Measurements from ENCODE around the gene STMN1. TPM values are rescaled to one million over a fixed set of nuclear protein-coding genes. Genes with fewer than 3 reads are reported as not detected.
"Not testable (repeated sequence)": the region's sequence is repeated elsewhere in the genome, so short reads cannot be mapped to it uniquely, and the experiment has no call there.

Gene STMN1
- total RNA-seq, 2 experiments from 2014 or later: 25.2 to 25.6 TPM

- Histone ChIP-seq H3K4me1 (ENCODE audit: insufficient read depth, low read length) (no peaks in the 10 kb centered on the region), H3K27me3 (ENCODE audit: control insufficient read depth in 1 of 2, insufficient read depth in 2 of 2, low read length in 2 of 2) (no peaks in the 10 kb centered on the region), H3K9me3 (ENCODE audit: control insufficient read depth in 1 of 2, insufficient read depth in 1 of 2, low read length in 2 of 2) (peaks cover 4 to 20% of the 10 kb centered on the region in 2 experiments), H3K36me3 (ENCODE audit: insufficient read depth, low read length) (no peaks in the 10 kb centered on the region), H3K4me3 (ENCODE audit: low read length) (no peak overlapping the region), H3K27ac (ENCODE audit: low read depth in 1 of 2, low read length in 2 of 2) (no peak overlapping the region)
- Mint-ChIP-seq H3K27me3 (no peaks in the 10 kb centered on the region), H3K27ac (no peak overlapping the region), H3K9me3 (peaks cover 8% of the 10 kb centered on the region), H3K4me1 (ENCODE audit: low read depth) (no peaks in the 10 kb centered on the region), H3K4me3 (no peak overlapping the region), H3K36me3 (ENCODE audit: low read depth) (peaks cover 5% of the 10 kb centered on the region)
- no peak for ATAC-seq (ENCODE audit: poor library complexity)
- TF ChIP-seq, protein P1, sequence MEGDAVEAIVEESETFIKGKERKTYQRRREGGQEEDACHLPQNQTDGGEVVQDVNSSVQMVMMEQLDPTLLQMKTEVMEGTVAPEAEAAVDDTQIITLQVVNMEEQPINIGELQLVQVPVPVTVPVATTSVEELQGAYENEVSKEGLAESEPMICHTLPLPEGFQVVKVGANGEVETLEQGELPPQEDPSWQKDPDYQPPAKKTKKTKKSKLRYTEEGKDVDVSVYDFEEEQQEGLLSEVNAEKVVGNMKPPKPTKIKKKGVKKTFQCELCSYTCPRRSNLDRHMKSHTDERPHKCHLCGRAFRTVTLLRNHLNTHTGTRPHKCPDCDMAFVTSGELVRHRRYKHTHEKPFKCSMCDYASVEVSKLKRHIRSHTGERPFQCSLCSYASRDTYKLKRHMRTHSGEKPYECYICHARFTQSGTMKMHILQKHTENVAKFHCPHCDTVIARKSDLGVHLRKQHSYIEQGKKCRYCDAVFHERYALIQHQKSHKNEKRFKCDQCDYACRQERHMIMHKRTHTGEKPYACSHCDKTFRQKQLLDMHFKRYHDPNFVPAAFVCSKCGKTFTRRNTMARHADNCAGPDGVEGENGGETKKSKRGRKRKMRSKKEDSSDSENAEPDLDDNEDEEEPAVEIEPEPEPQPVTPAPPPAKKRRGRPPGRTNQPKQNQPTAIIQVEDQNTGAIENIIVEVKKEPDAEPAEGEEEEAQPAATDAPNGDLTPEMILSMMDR (IDR thresholded peaks at IDR 0.05): no peak
- POLR2A ChIA-PET: no interaction called here
- DNase-seq: no peak
- intact Hi-C loops (cut with DNase I, micrococcal nuclease): no loop called here
- CTCF ChIA-PET: no interaction called here
Observed at GRCh38 chr1:25945761-25946160, 39.5 kb upstream of the STMN1 start.

DNA sequence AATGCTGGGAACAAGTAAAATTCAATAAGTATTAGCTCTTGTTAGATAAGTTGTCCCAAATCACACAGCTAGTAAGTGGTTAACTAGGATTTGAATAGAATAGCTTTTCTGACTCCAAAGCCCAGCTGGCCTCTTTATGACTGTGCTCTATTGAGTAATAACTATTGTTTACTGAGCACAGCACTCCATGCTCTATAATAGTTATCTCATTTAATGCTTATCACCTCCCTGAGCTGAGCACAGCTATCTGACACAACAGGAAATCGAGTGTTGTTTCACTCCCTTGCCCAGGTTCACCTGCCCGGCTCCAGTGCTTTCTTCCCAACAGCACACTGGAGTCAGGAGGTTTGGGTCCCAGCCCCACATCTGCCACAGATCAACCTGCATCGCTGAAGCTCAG lies 38.8 kb upstream of the STMN1 start:
- intact Hi-C loops (cut with DNase I, micrococcal nuclease): no loop called here
- no peak overlapping the region for H3K27ac Mint-ChIP-seq
- H3K4me1 ChIP-seq (ENCODE audit: insufficient read depth, low read length): no peaks in the 10 kb centered on the region
- TF ChIP-seq, protein P1 (IDR thresholded peaks at IDR 0.05): no peak
- H3K9me3 Mint-ChIP-seq: peaks cover 8% of the 10 kb centered on the region
- ATAC-seq (ENCODE audit: poor library complexity) (no peak), DNase-seq (no peak)
- no peaks in the 10 kb centered on the region for H3K27me3 Mint-ChIP-seq
- H3K4me3 ChIP-seq (ENCODE audit: low read length): no peak overlapping the region
- peaks cover 4 to 20% of the 10 kb centered on the region in 2 experiments for H3K9me3 ChIP-seq (ENCODE audit: control insufficient read depth in 1 of 2, insufficient read depth in 1 of 2, low read length in 2 of 2)
- H3K27ac ChIP-seq (ENCODE audit: low read depth in 1 of 2, low read length in 2 of 2): no peak overlapping the region
- no peak overlapping the region for H3K4me3 Mint-ChIP-seq
- H3K4me1 Mint-ChIP-seq (ENCODE audit: low read depth): no peaks in the 10 kb centered on the region
- H3K27me3 ChIP-seq (ENCODE audit: control insufficient read depth in 1 of 2, insufficient read depth in 2 of 2, low read length in 2 of 2): no peaks in the 10 kb centered on the region
- POLR2A ChIA-PET: no interaction called here
- no peaks in the 10 kb centered on the region for H3K36me3 ChIP-seq (ENCODE audit: insufficient read depth, low read length)
- peaks cover 5% of the 10 kb centered on the region for H3K36me3 Mint-ChIP-seq (ENCODE audit: low read depth)
- CTCF ChIA-PET: no interaction called here

GRCh38 chr1:25943511-25943910 lies 37.3 kb upstream of the STMN1 start:
- DNase-seq; H3K4me1 Mint-ChIP-seq (ENCODE audit: low read depth); H3K4me3 Mint-ChIP-seq; H3K36me3 Mint-ChIP-seq (ENCODE audit: low read depth); H3K4me3 ChIP-seq (ENCODE audit: low read length); H3K36me3 ChIP-seq (ENCODE audit: insufficient read depth, low read length); ATAC-seq (ENCODE audit: poor library complexity); H3K27ac ChIP-seq (ENCODE audit: low read depth in 1 of 2, low read length in 2 of 2); CTCF ChIA-PET; H3K4me1 ChIP-seq (ENCODE audit: insufficient read depth, low read length); intact Hi-C loops (cut with DNase I, micrococcal nuclease); H3K27ac Mint-ChIP-seq; H3K9me3 Mint-ChIP-seq; H3K27me3 ChIP-seq (ENCODE audit: control insufficient read depth in 1 of 2, insufficient read depth in 2 of 2, low read length in 2 of 2); H3K27me3 Mint-ChIP-seq: not testable (repeated sequence)
- peaks cover 4 to 20% of the 10 kb centered on the region in 2 experiments for H3K9me3 ChIP-seq (ENCODE audit: control insufficient read depth in 1 of 2, insufficient read depth in 1 of 2, low read length in 2 of 2)
- POLR2A ChIA-PET: interaction anchor here (0.6 kb wide), 1 partner anchor 21 kb away, joined by 3 read pairs; no protein-coding TSS in a partner anchor

GRCh38 chr1:25936947-25937346 lies 30.7 kb upstream of the STMN1 start:
- no peak overlapping the region for H3K4me3 ChIP-seq (ENCODE audit: low read length)
- no peaks in the 10 kb centered on the region for H3K9me3 ChIP-seq (ENCODE audit: control insufficient read depth in 1 of 2, insufficient read depth in 1 of 2, low read length in 2 of 2)
- no peaks in the 10 kb centered on the region for H3K4me1 Mint-ChIP-seq (ENCODE audit: low read depth)
- no peak overlapping the region for H3K27ac ChIP-seq (ENCODE audit: low read depth in 1 of 2, low read length in 2 of 2)
- H3K9me3 Mint-ChIP-seq: no peaks in the 10 kb centered on the region
- no peak for ATAC-seq (ENCODE audit: poor library complexity)
- H3K36me3 ChIP-seq (ENCODE audit: insufficient read depth, low read length): no peaks in the 10 kb centered on the region
- DNase-seq: no peak
- no peaks in the 10 kb centered on the region for H3K4me1 ChIP-seq (ENCODE audit: insufficient read depth, low read length)
- no peak overlapping the region for H3K4me3 Mint-ChIP-seq
- TF ChIP-seq, protein P1 (IDR thresholded peaks at IDR 0.05): no peak
- no peak overlapping the region for H3K27ac Mint-ChIP-seq
- ChIA-PET CTCF (no interaction called here), POLR2A (no interaction called here)
- H3K27me3 ChIP-seq (ENCODE audit: control insufficient read depth in 1 of 2, insufficient read depth in 2 of 2, low read length in 2 of 2): no peaks in the 10 kb centered on the region
- H3K36me3 Mint-ChIP-seq (ENCODE audit: low read depth): no peaks in the 10 kb centered on the region
- H3K27me3 Mint-ChIP-seq: no peaks in the 10 kb centered on the region
- intact Hi-C loops (cut with DNase I, micrococcal nuclease): no loop called here

All from CD4-positive, alpha-beta T cell (primary cell).